Measurements from ENCODE around the gene CD53. TPM values are rescaled to one million over a fixed set of nuclear protein-coding genes. Genes with fewer than 3 reads are reported as not detected.
A peak's percentile ranks its signal among the peaks of the same experiment; 100 is the strongest.
"Not testable (repeated sequence)": the region's sequence is repeated elsewhere in the genome, so short reads cannot be mapped to it uniquely, and the experiment has no call there.

CD53 gene
- total and polyA plus RNA-seq, 2 donors (not counting 1 experiment from before 2014, with no cell fraction given): not detected

DNA sequence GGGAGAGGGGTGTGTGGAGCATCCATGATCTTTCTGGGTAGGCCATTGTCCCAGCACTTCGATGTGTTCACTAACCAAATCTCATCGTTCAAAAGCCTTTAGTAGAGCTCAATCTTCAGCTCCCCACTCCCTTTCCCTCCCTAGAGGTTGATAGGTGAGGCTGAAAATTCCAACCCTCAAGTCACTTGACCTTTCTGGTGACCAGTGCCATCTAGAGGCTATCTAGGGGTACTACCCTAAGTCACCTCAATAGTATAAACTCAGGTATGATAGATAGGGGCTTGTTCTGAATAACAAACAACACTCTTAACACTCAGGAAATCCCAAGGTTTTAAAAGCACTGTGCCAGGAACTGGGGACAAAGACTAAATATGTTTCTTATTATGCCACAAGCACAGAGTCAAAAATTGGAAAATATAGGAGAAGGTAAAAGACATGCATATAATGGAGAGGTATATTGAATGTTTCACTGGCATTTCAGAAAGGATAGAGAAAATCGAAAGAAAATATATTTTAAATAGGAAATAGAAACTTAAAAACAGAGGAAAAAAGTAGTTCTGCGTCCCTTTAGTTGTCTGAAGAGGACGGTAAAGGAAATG is 42.9 kb upstream of the CD53 start:
- H3K9ac ChIP-seq (ENCODE audit: insufficient read depth, low read length): no peak overlapping the region
- TF ChIP-seq EZH2 (IDR thresholded peaks at IDR 0.05; ENCODE audit: low read length, missing control alignments): no peak
- TF ChIP-seq, protein P1, sequence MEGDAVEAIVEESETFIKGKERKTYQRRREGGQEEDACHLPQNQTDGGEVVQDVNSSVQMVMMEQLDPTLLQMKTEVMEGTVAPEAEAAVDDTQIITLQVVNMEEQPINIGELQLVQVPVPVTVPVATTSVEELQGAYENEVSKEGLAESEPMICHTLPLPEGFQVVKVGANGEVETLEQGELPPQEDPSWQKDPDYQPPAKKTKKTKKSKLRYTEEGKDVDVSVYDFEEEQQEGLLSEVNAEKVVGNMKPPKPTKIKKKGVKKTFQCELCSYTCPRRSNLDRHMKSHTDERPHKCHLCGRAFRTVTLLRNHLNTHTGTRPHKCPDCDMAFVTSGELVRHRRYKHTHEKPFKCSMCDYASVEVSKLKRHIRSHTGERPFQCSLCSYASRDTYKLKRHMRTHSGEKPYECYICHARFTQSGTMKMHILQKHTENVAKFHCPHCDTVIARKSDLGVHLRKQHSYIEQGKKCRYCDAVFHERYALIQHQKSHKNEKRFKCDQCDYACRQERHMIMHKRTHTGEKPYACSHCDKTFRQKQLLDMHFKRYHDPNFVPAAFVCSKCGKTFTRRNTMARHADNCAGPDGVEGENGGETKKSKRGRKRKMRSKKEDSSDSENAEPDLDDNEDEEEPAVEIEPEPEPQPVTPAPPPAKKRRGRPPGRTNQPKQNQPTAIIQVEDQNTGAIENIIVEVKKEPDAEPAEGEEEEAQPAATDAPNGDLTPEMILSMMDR (conservative IDR thresholded peaks at IDR 0.05 in 1 of 2, IDR thresholded peaks at IDR 0.05 in 1 of 2; ENCODE audit: low read depth in 1 of 2, low read length in 2 of 2): peak; percentile 57 to 64
- no peaks in the 10 kb centered on the region for H3K79me2 ChIP-seq (ENCODE audit: control insufficient read depth, insufficient read depth, low read length)
- no peak overlapping the region for H3K4me2 ChIP-seq (ENCODE audit: extremely low read depth, insufficient read depth, low read length)
- no peak overlapping the region for H3K27ac ChIP-seq (ENCODE audit: insufficient read depth, low read length)
- no peak overlapping the region for H3K4me3 ChIP-seq (replicated peaks in 1 of 4; ENCODE audit: control extremely low read depth in 1 of 4, insufficient read depth in 1 of 4, low read depth in 3 of 4, low read length in 4 of 4)
- no peaks in the 10 kb centered on the region for H3K36me3 ChIP-seq (ENCODE audit: control insufficient read depth, insufficient read depth, low read length)
- no peaks in the 10 kb centered on the region for H4K20me1 ChIP-seq (ENCODE audit: control insufficient read depth, extremely low read depth, insufficient read depth, low read length)
- no peaks in the 10 kb centered on the region for H3K27me3 ChIP-seq (ENCODE audit: control insufficient read depth, insufficient read depth, low read length)
- H3K9me3 ChIP-seq (ENCODE audit: control insufficient read depth, insufficient read depth, low read depth, low read length): no peaks in the 10 kb centered on the region
- peak; percentile 0 to 2 for DNase-seq (ENCODE audit: low read depth in 2 of 2)
- no peaks in the 10 kb centered on the region for H3K4me1 ChIP-seq (ENCODE audit: control insufficient read depth, extremely low read depth, insufficient read depth, low read length)
- no peak overlapping the region for H2AFZ ChIP-seq (ENCODE audit: low read length)

DNA sequence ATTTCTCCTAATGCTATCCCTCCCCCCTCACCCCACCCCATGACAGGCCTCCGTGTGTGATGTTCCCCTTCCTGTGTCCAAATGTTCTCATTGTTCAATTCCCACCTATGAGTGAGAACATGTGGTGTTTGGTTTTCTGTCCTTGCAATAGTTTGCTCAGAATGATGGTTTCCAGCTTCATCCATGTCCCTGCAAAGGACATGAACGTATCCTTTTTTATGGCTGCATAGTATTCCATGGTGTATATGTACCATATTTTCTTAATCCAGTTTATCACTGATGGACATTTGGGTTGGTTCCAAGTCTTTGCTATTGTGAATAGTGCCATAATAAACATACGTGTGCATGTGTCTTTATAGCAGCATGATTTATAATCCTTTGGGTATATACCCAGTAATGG is 39.2 kb upstream of the CD53 start:
- not testable (repeated sequence) for H3K9ac ChIP-seq (ENCODE audit: insufficient read depth, low read length); H3K4me3 ChIP-seq (replicated peaks in 1 of 4; ENCODE audit: control extremely low read depth in 1 of 4, insufficient read depth in 1 of 4, low read depth in 3 of 4, low read length in 4 of 4); H3K27ac ChIP-seq (ENCODE audit: insufficient read depth, low read length); H3K36me3 ChIP-seq (ENCODE audit: control insufficient read depth, insufficient read depth, low read length); H3K79me2 ChIP-seq (ENCODE audit: control insufficient read depth, insufficient read depth, low read length); H2AFZ ChIP-seq (ENCODE audit: low read length); DNase-seq (ENCODE audit: low read depth in 2 of 2); H3K4me2 ChIP-seq (ENCODE audit: extremely low read depth, insufficient read depth, low read length); H3K9me3 ChIP-seq (ENCODE audit: control insufficient read depth, insufficient read depth, low read depth, low read length); H4K20me1 ChIP-seq (ENCODE audit: control insufficient read depth, extremely low read depth, insufficient read depth, low read length); H3K4me1 ChIP-seq (ENCODE audit: control insufficient read depth, extremely low read depth, insufficient read depth, low read length); H3K27me3 ChIP-seq (ENCODE audit: control insufficient read depth, insufficient read depth, low read length)

GRCh38 chr1:110846861-110847260 is 26.1 kb upstream of the CD53 start:
- Histone ChIP-seq H3K36me3 (ENCODE audit: control insufficient read depth, insufficient read depth, low read length) (no peaks in the 10 kb centered on the region), H3K4me2 (ENCODE audit: extremely low read depth, insufficient read depth, low read length) (no peak overlapping the region), H3K9ac (ENCODE audit: insufficient read depth, low read length) (no peak overlapping the region), H4K20me1 (ENCODE audit: control insufficient read depth, extremely low read depth, insufficient read depth, low read length) (no peaks in the 10 kb centered on the region), H2AFZ (ENCODE audit: low read length) (no peak overlapping the region), H3K79me2 (ENCODE audit: control insufficient read depth, insufficient read depth, low read length) (no peaks in the 10 kb centered on the region), H3K4me3 (replicated peaks in 1 of 4; ENCODE audit: control extremely low read depth in 1 of 4, insufficient read depth in 1 of 4, low read depth in 3 of 4, low read length in 4 of 4) (no peak overlapping the region), H3K4me1 (ENCODE audit: control insufficient read depth, extremely low read depth, insufficient read depth, low read length) (no peaks in the 10 kb centered on the region), H3K27me3 (ENCODE audit: control insufficient read depth, insufficient read depth, low read length) (no peaks in the 10 kb centered on the region), H3K27ac (ENCODE audit: insufficient read depth, low read length) (no peak overlapping the region), H3K9me3 (ENCODE audit: control insufficient read depth, insufficient read depth, low read depth, low read length) (no peaks in the 10 kb centered on the region)
- DNase-seq (ENCODE audit: low read depth in 2 of 2): no peak
- TF ChIP-seq, protein P1 (conservative IDR thresholded peaks at IDR 0.05 in 1 of 2, IDR thresholded peaks at IDR 0.05 in 1 of 2; ENCODE audit: low read depth in 1 of 2, low read length in 2 of 2): no peak
- TF ChIP-seq EZH2 (IDR thresholded peaks at IDR 0.05; ENCODE audit: low read length, missing control alignments): no peak
